HG02571 (cell line): ENCODE results near the gene AGK.
"Not testable (repeated sequence)": the region's sequence is repeated elsewhere in the genome, so short reads cannot be mapped to it uniquely, and the experiment has no call there.

Experiments
- ATAC-seq: cut with Tn5 transposase; IDR thresholded peaks from one replicate; pipeline ENCODE4 v1.9.1; 2021; ENCODE audit warnings: mild to moderate bottlenecking, moderate library complexity; ENCODE audit not compliant: unreplicated experiment

The AGK gene

DNA sequence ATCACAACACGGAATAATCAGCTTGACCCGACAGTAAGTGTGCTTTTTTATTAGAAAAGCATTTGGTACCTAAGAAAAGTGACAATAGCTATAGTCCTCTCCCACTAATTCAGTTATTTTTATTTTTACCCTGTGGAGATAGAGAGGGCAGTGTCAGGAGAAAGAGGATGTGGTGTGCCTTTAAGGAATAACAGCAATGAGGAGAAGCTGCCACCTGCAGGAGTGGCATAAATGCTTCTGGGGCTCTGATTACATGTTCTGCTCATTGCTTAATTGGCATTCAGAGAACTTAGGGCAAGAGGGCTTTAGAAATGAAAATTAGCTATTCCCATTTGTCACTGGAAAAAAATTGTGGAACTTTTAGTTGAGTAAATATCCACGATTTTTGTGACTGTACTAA, 90.7 kb downstream of the AGK start:
- no peak for ATAC-seq

DNA sequence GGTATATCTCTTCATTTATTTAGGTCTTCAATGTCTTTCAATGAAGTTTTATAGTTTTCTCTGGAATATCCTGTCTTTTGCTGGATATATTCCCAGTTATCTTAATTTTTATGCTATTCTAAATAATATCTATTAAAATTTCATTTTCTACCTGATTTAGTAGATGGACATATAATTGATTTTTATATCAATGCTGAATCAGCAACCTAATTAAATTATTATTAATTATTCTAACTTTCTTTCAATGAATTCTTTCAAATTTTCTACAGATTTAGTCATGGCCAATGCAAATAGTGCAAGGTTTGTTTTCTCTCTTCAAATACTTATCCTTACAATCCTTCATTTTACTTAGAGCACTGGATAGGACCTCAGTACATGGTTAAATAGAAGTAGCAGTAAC, 94.0 kb downstream of the AGK start:
- ATAC-seq: no peak

DNA sequence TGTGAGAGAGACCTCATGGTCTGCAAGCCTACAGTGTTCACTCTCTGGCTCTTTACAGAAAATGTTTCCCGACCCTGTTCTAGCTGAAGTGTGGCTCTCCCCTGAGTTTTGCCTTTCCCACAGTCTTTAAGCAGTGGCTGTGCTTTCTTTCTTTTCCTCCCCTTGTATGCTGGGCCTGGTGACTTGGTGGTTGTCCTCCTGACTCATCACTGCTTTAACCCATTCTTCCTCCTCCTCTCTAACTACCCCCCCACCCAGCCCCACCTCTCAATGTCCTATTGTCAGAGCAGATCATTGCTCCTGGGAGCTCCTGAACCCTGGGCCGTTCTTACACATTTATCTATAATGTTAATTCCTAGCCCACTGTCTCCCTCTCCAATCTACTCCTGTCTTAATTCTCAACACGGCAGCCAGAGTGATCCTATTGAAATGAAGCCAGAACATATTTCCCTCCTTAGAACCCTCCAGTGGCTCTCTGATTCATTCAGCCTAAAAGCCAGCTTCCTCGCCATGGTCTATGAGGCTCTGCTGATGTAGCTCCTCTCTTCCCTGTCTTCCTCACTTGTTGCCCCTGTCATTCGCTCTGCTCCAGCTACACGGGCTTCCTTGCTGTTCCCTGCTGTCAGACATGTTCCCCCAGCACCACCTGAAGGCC, 95.7 kb downstream of the AGK start:
- no peak for ATAC-seq

DNA sequence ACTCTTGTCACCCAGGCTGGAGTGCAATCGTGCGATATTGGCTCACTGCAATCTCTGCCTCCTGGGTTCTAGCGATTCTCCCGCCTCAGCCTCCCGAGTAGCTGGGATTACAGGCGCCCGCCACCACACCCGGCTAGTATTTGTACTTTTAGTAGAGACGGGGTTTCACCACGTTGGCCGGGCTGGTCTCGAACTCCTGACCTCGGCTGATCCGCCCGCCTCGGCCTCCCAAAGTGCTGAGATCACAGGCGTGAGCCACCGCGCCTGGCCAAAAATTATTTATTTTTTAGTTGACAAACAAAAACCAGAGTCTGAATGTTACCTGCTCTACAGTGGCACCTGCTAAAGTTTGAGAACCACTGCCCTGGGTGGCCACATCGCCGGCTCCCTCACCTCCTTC, 96.5 kb downstream of the AGK start:
- ATAC-seq: not testable (repeated sequence)

DNA sequence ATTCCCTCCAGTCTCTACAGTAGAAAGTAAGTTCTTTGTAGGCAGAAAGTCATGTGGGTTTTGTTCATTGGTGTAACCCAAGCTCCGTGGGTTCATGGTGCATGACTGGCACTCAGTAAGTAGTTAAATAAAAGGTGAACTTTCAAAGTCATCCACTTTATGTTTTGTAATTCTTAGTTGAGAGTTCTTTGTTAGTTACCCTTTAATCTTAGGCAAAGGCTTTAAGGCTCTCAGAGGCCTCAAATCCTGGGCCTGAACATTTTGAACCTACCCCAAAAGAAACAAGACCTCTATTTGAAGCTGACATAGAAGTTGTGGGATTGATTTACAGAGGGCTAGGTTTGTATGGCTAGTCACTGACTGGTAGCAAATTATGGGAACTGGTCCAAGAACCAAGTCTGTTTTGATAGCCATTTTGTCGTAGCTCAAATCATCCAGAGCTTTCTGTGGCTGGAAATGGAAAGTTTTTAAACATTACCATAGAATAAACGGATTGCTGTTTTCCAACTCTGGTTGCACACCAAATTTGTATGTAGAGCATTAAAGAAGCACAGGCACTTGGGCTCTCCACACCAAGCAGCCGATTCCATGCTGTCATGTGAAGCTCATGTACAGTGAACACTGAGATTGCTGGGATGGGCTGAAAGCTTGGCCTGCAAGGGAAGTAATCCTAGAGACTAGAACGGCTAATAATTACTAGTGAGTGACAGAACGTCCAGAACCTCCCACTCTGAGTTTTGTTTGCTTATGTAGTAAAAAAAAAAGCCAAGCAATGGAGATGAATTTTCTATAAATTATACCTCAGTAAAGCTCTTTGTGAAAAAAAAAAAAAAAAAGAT, 97.3 kb downstream of the AGK start:
- ATAC-seq: no peak

DNA sequence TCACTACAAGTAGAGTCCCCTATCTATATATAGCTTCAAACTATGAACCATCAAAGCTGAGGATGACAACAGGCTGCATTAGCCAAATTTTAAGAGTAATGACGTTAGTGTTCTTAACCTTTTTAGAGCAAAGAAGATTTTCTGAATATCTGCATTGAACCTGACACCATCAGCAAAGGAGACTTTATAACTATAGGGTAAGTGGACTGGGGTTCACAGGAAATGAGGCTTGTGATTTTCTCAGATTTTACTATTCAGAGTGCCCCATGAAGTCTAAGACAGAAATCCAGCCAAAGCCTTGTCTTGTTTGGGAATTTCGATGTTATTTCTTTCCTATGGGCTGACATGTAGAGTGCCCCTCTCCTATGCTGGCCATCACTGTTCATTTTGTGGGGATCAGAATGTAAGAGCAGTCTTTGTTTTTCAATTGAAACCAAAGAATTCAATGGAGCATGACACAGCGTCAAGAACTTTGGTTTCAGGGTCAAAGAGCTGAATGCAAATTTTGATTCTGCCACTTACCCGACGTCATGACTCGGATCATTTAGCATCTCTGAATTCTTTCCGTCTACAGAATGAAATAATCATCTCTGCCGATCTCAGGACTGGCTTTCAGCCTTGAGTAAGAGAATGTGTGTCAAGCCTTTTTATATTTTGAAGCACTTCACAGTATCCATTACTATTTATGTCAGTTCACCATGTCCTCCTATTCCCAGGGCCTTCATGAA, 98.1 kb downstream of the AGK start:
- peak; percentile 75 for ATAC-seq

DNA sequence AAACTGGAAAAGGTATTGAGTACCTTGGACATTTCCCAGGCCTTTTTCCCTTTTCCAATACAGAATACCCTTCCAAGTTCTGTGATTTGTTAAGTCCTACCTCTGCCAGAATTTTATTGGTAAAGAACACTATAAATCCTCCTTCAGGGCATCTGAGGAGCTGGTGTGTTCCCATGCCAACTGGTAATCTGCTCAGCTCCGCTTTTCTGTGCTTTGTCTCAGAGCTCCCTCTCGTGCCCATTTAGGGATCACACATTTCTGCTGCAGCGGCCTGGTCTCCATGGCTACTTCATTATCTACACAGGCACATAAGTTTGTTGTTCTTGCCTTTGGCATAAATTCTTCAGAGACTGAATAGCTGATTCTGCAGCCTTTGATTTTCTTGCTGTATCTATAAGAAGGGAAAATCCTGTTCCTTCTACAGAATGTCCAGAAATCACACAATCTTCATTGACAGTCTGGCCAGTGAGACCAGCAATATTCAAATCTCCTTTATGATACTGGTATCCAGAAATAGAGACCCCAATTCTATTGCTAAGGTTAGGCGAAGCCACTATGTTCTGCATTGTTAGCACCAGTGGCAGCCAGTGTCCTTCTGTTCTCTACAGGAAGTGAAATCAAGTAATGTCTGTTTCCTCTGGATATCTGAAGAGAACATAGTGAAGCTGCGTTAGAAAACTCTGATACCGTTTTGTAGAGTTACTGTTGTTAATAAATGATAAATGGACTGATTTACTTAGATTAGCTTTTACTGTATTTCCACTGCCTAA, 98.8 kb downstream of the AGK start:
- peak; percentile 78 for ATAC-seq

DNA sequence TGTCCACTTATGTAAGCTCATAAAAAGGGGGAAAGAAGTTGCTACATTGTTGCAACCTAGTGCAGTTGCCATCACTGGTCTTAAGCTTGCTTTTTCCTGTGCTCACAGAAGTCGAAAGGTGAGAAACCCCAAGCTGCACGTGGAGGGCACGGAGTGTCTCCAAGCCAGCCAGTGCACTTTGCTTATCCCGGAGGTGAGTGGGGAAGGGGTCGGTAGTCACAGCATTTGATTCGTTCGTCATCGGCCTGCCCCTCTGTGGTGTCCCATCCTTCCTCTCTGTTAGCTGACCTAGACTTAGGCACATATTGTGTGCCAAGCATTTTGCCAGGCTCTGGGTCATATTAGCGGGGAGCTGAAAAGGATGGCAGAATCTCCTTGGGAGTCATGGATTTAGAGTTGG, 100.2 kb downstream of the AGK start:
- no peak for ATAC-seq

DNA sequence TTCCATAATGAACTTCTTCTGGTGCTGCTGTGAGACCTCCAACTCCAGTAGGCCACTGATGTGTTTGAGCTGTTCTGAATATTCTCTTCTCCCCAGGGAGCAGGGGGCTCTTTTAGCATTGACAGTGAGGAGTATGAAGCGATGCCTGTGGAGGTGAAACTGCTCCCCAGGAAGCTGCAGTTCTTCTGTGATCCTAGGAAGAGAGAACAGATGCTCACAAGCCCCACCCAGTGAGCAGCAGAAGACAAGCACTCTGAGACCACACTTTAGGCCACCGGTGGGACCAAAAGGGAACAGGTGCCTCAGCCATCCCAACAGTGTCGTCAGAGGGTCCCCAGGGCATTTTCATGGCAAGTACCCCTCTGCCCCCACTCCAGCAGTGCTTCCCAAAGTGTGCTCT, 101.5 kb downstream of the AGK start:
- no peak for ATAC-seq

DNA sequence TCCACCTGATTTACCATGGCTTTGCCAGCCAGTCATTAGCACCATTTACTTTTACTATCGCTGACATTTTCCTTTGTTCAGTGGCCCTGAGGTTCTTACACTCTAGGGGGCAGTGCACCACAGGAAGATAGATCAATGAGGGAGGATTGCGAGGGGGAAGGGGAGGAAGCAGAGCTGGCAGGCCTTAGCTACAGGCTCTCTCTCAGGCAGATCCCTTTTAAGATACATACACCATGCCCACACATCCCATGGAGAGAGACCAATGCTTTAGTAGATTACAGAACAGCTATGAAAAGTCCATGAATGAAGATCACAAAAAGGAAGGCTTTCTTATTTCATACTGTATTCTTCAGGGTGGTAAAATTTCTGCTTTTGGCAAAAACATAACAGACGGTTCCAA, 103.3 kb downstream of the AGK start:
- peak; percentile 58 for ATAC-seq

DNA sequence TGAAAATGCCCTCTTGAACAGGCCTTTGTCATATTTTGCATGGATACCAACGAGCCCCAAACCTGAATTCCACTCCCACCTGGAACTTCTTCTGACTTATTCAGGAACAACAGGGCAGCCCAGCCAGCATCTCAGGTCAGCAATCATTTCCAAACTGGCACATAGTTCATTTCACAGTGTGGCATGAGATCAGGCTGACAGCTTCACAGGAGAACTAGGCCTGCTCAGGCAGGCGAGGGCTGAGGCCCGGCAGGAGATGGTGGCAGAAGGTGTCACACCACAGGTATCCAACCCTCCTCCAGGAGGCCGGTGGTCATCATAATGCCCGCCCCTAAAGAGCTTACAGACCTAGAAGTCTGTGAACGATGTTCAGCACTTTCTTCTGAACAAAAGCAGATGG, 108.3 kb downstream of the AGK start:
- ATAC-seq: no peak

DNA sequence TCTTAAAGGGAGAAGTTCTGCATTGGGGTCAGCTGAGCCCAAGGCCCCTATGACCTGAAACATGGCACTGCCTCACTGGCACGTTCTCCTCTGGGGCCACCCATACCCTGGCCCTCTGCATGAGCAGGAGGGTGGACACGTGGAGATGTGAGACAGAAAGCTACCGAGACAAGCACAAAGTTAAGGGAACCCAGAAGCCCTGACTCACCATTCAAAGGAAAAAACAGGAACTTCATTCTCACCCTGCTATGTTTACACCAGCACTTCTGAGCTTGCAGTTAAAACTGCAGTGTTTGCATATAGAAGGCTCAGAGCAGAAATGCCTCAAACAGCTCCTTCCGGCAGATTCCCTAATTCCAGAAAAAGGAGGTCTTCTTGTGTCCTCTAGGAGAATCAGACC, 109.0 kb downstream of the AGK start:
- no peak for ATAC-seq

DNA sequence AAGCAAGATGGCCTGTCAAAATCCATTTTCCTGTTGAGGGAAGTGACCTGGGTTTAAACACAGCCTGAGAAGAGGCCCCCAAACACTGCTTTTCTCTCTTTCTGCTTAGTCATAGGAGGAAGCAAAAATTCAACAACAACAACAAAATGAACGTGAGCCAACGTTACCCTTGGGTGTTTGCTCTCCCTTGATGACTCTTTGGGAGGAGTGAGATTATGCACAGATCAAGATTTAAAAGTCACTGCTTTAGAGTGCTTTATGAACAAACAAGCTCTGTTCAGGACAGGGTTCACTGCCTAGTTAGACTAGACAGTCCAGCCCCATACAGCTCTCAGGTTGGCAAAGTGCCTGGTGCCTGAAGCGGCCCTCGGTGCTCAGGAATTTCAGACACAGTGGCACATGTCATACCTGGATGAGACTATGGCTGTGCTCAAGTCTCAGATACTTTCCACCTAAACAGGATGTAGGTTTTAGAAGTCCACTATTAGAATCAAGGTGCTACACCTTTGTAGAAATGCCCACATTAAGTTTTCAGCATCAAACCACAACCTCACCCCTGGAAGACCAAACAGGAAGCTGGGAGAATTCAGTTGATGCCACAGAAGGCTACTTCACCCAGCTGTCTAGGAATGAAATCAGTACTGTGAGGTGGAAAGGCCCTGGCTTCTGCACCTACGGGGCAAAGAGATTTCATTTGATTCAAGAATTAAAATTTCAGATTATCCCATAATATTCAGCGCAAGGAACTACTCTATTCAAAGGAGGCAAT, 112.1 kb downstream of the AGK start:
- ATAC-seq: no peak

DNA sequence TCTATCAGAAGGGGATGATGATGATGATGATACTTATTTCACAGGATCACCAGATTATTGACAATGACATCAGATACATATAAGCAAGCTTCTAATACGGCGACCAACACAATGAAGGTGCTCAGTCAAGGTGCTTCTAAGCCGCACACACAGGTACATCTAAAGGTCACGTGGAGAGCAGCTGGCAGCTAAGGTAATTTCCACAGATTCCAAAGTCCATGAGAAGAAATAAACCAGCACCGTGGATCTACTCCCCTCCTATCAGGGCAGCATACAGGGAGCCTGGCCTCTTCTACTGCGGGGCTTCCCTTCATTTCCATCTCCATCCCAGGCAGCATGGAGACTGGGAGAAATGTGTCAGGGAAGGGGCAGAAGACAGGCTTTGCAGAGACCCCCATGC, 113.2 kb downstream of the AGK start:
- no peak for ATAC-seq

DNA sequence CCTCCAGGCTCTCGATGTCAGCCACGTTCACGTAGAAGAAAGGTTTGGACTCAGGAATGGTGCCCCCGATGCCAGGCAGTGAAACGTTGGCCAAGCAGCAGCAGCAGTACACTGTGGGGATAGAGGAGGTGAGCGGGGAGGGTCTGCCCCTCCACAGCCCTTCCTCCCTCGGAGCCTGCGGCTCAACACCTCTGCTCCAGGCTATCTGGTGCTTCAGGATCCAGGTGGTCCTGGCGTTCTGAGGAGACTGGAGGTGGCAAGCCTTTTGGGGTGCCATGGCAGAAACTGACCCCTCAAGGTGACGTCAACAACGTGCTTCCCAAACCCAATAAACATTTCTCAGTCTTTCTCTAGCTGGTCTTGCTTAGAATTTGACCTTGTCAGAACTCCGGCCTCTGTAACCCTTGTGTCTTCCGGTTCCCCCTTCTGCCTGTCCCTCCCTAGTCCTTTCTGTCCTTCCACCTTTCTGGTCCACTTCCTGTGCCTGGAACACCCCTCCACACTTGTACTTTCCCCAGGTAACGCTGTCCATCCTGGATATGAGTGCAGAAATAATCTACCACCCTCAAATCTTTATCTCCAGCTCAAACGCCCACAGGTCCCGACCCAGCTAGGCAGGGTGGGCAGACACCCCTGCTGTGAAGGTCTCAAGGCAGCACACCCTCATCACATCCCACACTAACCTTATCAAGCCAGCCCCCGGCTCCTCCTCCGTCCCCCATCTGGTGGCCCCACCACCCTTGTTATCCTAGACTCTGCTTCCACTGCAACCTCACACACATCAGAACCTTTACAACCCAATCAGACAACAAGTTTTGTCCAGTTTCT, 114.2 kb downstream of the AGK start:
- no peak for ATAC-seq

DNA sequence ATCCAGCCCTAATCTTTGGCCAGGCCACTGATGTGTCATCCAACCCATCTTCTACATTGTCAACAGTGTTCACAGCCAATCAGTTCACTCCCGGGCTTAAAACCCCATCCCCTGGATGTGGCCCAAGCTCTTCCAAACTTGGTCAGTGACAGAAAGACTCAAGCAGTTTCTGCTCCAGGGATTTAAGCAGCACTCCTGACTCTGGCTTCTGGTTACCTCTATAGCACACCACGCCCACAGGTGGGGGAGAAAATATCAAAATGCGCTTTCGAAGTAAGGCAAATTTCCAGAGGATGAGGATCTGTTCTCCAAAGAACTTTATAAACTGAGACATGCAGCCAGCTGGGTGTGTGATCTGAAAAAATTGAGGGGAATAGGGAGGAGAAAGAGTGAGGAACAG, 114.9 kb downstream of the AGK start:
- ATAC-seq: no peak

DNA sequence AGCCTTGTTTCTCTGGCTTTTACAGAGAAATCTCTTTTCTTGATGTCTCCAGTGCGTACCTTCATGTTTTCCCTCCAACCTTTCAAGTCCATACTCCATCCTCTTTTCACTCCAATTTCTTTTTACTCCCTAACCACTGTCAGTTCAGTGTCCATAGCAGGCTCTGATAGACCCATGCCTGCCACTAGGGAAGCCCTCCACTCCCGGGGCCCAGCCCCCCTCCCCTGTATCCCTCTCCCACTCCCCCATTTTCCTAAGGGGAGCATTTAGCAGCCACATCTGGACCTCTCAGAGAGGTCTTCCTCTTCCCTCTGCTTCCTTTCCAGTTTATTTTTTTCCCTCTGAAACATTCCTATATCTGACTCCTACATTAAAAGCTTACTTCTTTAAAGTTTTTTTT, 117.6 kb downstream of the AGK start:
- no peak for ATAC-seq

DNA sequence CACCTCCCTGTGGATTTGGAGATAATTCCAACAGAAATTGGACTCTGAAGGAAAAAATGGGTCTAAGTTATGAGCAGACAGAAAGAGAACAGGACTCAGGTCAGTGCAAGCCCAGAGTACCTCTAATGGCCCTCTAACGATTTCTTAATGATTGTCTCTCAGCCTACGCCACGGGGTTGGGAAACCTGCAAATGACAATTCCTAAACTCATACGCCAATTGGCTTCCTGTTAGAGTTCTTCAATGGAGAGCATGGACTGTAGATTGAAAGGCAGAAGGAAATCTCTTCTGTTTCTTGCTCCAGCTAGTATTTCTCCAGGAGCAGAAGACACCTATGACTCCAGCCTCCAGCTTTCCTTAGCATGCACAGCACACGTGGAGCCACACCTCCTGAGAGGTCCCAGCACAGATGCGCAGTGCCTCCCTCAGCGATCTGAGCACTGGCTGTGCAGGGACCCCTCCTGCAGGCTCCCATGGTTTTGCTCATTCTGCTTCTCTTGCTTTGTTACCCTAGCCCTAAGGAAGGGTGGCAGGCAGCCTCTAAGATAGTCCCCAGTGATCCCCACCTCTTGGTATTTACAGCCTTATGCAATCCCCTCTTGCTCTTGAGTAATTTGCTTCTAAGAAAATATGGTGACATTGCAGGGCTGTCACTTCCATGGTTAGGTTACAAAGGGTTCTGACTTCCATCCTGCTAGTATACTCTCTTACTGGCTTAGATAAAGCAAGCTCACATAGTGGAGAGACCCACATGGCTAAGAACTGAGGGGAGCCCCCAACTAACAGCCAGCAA, 120.7 kb downstream of the AGK start:
- no peak for ATAC-seq

DNA sequence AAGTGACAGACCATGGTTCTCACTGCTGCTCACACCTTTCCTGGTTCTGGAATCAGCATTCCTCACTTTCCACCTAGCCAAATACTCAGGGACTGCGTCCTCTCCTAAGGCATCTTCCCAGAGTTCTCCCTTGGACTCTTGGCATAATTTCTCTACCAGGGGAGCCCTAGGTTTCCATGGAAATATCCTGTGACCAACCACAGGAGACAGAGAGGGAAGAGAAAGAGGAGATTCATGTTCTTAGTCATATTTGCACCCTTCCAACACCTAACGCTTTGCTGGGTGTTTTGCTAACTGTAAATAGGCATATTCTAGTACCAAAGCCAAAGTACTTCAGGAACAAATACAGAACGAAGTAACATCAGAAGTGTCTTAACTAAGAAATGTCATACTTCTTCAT, 122.1 kb downstream of the AGK start:
- no peak for ATAC-seq
